Measurements from ENCODE around the gene TOP1. TPM values are rescaled to one million over a fixed set of nuclear protein-coding genes. Genes with fewer than 3 reads are reported as not detected.

The TOP1 gene
- total RNA-seq, 1 donor: 5.7 TPM

- DNase-seq (ENCODE audit: low read depth in 2 of 3, low spot score in 2 of 3): no peak
These were observed 133.3 kb downstream of the TOP1 start for GRCh38 chr20:41161886-41162285.

- no peak for DNase-seq (ENCODE audit: low read depth in 2 of 3, low spot score in 2 of 3)
These were observed 133.8 kb downstream of the TOP1 start for GRCh38 chr20:41162396-41162795.

GRCh38 chr20:41163821-41164220 is 135.2 kb downstream of the TOP1 start:
- DNase-seq (ENCODE audit: low read depth in 2 of 3, low spot score in 2 of 3): no peak

- no peak for DNase-seq (ENCODE audit: low read depth in 2 of 3, low spot score in 2 of 3)
These were observed 136.6 kb downstream of the TOP1 start for GRCh38 chr20:41165001-41165882.

- no peak for DNase-seq (ENCODE audit: low read depth in 2 of 3, low spot score in 2 of 3)
These were observed 137.8 kb downstream of the TOP1 start for GRCh38 chr20:41166201-41167117.

- DNase-seq (ENCODE audit: low read depth in 2 of 3, low spot score in 2 of 3): no peak
These were observed 138.5 kb downstream of the TOP1 start for GRCh38 chr20:41167118-41167470.

- peak in 2 of 3 donors; percentile 63 to 69 for DNase-seq (ENCODE audit: low read depth in 2 of 3, low spot score in 2 of 3)
These were observed 139.0 kb downstream of the TOP1 start for GRCh38 chr20:41167481-41168253.

GRCh38 chr20:41168281-41169161 is 139.9 kb downstream of the TOP1 start:
- no peak for DNase-seq (ENCODE audit: low read depth in 2 of 3, low spot score in 2 of 3)

GRCh38 chr20:41169162-41169690 is 140.6 kb downstream of the TOP1 start:
- no peak for DNase-seq (ENCODE audit: low read depth in 2 of 3, low spot score in 2 of 3)

- no peak for DNase-seq (ENCODE audit: low read depth in 2 of 3, low spot score in 2 of 3)
These were observed 141.2 kb downstream of the TOP1 start for GRCh38 chr20:41169791-41170351.

GRCh38 chr20:41170386-41171105 is 141.9 kb downstream of the TOP1 start:
- no peak for DNase-seq (ENCODE audit: low read depth in 2 of 3, low spot score in 2 of 3)

GRCh38 chr20:41171736-41172295 is 143.2 kb downstream of the TOP1 start:
- no peak for DNase-seq (ENCODE audit: low read depth in 2 of 3, low spot score in 2 of 3)

- no peak for DNase-seq (ENCODE audit: low read depth in 2 of 3, low spot score in 2 of 3)
These were observed 143.9 kb downstream of the TOP1 start for GRCh38 chr20:41172296-41173140.

GRCh38 chr20:41173161-41173721 is 144.6 kb downstream of the TOP1 start:
- peak; percentile 25 to 63 (median 41) for DNase-seq (ENCODE audit: low read depth in 2 of 3, low spot score in 2 of 3)

- DNase-seq (ENCODE audit: low read depth in 2 of 3, low spot score in 2 of 3): no peak
These were observed 145.2 kb downstream of the TOP1 start for GRCh38 chr20:41173791-41174341.

Measured in hematopoietic multipotent progenitor cell (in vitro differentiated cells).